GM19463 (cell line): Measurements from ENCODE around the gene FAM83C.

ENCODE experiments used
- ATAC-seq: cut with Tn5 transposase; IDR thresholded peaks from one replicate; pipeline ENCODE4 v1.9.1; 2021; ENCODE audit warnings: mild to moderate bottlenecking, moderate library complexity; ENCODE audit not compliant: unreplicated experiment

FAM83C gene

DNA sequence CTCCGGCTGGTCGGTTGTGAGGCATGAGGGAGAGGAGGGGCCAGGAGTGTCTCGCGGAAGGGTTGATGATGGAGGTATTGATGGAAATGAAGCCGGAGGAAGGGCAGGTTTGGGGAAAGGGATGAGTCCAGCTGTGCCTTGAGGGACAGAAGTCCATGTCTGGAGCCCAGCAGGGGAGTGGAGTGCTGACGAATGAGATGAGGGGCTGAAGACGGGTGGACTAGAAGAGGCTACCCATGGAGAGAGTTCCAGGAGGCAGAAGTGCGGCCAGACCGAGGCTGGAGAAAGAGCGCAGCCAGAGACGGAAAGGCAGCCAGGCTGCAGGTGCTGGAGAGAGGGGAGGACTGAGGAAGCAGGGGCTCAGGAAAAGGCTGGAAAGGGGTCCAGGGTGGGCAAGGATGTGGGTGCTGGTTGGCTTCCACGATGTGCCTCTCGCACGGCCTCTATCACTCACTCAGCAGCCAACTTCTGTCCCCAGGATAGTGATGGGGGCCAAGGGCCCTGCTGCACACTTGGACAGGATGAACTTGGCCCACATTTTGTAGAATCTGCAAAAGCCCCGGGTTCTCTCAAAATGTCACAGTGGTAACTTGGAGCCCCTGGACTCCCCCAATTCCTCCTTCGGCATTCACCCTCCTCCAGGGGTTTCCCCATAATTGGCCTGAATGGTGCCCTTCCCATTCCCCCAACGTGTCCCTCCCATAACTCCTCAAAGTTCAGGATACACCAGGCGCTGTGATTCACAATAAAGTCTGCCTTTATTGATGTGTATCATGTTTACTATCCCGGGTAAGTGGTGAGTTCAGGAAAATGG lies 7.0 kb downstream of the FAM83C start:
- ATAC-seq = no peak

DNA sequence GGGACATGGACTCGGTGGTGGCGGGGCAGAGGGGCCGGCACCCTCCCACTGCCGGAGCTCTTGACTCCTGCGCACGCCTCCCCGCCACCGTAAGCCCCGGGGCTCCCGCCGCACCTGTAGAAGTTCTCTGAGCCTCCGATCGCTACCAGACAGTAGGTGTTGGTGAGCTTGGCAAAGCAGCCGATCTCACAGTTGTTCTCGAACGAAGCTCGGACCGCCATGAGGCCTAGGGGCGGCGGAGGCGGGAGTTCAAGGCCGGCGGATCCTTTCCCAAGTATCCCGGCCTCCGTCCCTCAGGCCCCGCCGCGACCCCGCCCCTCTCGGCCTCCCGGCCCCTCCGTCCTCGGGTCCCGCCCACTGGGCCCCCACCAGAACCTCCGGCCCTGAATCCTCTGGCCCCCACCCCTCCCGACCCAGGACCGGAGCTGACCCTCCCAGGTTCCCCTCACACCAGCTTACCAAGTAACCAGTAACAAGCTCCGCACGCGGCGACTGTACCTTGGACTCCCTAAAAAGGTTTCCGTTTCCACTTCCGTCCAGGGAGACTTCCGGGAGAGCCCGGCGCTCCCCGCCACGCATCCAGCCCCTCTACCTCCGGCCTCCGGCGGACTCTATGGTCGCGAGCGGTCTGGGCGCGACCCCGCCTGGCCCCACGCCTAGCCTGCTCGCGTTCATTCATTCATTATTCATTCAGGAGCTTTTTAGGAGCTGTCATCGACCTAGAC lies 7.8 kb downstream of the FAM83C start, which contains the start of gene EIF6:
Gene EIF6 (minus strand): TSS at position 506 of the 725 bp plus-strand sequence. CDS start 285 bp downstream, at position 221.
- peak; percentile 77 for ATAC-seq

DNA sequence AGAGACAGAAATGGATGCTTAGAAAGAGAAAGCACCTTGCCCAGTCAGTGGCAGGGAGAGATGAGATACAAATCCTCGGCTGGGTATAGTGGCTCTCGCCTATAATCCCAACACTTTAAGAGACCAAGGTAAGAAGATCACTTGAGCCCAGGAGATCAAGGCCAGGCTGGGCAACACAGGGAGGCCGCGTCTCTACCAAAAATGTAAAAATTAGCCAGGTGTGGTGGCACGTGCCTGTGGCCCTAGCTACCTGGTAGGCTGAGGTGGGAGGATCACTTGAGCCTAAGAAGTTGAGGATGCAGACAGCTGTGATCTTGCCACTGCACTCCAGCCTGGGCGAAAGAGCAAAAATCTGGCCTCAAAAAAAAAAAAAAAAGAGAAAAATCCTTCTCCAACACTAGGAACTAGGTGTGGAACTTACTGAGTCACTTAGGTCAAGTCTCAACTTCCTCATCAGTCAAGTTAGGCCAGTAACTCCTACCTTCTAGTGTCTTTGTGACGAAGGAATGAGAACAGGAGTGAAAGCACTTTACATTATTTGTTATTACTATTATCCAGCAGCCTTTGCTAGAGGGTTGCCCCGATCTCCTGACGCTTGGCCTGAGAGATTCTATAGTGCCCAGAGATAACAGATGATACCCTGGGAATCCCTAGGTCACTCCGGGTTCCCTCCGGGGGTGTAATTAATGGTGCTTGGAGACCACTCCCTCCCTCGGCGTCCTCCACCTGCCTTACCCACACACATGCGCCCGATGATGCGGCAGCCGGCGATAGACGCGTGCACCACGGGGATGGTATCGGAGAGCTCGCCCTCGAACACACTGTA lies 8.6 kb downstream of the FAM83C start:
- no peak for ATAC-seq

DNA sequence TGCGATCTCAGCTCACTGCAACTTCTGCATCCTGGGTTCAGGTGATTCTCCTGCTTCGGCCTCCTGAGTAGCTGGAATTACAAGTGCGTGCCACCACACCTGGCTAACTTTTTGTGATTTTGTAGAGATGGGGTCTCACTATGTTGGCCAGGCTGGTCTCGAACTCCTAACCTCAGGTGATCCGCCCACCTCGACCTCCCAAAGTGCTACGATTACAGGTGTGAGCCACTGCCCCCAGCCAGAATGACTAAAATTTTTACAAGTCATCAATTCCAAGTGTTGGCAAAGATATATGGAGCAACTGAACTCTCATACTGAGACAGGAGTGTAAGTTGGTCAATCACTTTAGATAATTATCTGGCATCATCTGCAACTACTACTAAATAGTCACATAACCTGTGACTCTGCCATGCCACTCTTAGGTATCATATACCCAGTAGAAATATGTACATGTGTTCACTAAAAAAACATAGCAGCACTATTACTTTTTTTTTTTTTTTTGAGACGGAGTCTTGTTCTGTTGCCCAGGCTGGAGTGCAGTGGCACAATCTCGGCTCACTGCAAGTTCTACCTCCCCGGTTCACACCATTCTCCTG lies 10.6 kb downstream of the FAM83C start:
- ATAC-seq = no peak

DNA sequence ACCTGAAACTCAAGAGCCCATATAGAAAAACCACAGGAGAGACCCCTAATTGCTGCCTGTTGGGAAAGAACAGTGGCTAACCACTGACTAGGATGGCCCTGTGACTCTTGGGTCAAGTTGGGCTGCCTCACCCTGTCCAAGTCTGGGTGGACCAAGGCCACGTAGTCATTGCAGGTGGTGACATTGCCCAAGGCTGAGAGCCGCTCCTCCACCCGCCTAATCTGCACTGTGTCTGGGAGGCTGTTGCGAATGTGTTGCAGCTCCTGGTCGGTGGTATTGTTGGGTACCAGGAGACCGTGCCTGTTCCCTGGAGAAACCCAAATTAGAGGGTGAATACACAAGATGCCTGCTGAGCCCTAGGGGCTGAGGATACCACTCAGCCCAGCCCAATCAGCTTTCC lies 11.7 kb downstream of the FAM83C start:
- no peak for ATAC-seq

DNA sequence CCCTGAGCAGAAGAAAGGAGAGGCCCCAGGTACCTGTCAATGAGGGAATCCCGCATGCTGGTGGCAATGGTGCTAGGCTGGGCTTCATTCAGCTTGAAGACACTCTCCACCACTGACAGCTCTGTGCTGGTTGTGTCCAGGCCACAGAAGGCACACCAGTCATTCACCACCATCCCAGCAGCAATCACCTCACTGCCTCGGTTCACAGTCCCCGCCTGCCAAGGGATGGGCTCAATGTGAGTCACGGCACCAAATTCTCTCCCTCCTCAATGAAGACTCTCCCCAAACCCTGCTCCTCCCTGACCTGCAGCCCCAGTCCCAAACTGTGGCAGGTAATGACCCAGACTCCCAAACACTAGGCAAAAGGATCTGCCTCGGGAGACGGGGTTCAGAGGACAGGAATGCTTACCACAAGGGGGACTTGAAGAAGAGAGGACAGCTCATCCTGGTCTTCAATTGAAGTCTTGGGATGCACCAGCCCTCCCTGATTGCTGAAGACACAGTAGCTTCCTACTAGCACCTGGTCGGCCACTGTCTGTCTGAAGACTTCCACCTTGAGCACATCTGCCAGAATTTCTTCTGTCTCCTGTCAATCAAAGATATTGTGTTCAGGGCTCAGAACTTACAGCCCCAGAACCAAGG lies 12.6 kb downstream of the FAM83C start:
- no peak for ATAC-seq

DNA sequence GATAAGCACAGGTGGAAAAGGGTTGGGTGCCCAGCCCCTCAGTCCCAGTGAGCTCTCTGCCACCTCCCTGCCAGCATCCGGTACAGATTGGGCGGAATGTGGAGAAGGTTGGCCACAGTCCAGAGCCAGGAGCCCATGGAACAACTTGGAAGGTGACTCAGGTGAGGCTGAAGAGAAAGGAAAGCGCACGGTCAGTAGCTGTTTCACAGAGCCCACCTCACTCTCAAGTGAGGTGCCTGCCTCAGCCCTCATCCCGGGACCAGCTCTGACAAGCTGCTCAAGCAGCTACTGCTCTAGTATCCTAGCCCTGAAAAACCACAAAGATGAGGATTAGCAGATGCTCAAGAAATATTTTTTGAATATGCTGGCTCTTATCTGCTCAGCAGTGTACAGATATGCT lies 13.2 kb downstream of the FAM83C start:
- no peak for ATAC-seq

DNA sequence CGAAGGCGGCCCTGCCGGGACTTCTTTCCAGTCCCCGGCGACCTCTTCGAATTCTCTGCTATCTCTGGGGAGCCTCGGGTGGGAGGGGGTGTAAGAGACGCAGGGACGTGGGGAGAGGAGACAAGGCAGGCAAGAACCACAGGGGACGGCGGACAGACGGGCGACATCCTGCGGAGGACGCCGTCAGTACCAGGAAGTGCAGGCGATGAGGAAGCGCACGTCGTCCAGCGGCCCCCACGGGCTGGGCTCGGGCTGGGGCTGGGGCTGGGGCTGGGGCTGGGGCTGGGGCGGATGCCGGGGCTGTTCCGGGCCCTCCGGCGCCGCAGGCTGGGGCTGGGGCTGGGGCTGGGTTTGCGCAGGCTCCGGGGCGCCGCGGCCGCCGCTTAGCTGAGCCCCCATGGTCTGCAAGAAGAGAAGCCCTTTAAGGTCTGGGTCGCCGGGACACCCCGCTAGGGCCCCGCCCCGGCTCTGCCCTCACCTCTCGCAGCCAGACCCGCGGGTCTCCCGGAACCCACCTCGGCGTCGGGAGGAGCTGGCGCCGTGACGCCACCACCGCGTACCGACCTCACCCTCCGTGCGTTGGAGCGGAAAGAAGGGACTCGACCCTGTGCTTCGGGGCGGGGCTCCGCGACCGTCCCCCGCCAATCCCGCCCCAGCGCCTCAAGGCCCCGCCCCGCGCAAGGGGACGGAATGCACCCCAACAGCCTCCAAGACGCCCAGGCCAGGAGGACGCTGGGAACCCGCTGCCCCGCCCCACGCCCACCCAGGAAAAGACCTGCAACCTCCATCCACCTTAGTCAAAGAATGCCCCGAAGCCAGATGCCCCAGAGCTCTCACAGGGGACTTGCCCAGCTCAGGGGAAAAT lies 14.5 kb downstream of the FAM83C start, which contains the start of gene MMP24OS:
Gene MMP24OS (minus strand): TSS at position 592 of the 865 bp plus-strand sequence. CDS start 193 bp downstream, at position 399.
- peak; percentile 83 for ATAC-seq

DNA sequence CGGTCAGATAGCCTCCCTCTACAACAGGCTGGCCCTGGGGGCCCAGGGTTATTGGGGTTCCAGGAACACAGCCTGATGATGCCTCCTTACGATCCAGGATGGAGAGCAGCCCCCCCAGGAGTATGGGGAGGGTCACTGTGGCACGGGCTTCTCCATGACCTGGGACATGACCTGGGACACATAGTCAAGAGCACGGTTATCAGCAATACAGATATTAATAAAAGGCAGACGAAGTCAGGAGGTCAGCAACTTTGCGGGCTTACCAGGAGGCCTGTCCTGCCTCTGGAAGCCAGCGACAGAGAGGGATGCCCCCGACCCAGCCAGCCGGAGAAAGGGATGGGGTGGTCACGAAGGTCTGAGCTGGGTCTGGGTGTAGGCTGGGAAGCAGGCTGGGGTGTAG lies 15.1 kb downstream of the FAM83C start:
- ATAC-seq = no peak

DNA sequence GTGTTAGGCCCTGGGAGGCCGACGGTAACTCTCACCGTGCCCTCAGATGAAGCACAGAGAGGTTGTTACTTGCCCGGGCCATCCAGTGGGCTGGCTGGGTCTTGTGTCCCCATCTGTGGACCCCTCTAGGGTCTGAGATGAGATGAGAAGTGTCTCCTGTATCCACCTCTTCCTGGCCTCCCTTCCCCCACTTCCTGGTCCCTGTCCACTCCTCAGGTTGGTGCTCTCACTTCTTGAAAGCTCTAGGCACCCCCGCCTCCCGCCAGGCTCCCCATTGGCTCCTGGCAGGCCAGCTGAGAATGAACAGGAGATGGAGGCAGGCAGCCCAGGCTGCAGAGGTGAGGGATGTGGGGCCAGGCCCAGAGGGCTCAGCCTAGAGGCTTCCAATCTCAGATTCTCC lies 15.8 kb downstream of the FAM83C start:
- no peak for ATAC-seq

DNA sequence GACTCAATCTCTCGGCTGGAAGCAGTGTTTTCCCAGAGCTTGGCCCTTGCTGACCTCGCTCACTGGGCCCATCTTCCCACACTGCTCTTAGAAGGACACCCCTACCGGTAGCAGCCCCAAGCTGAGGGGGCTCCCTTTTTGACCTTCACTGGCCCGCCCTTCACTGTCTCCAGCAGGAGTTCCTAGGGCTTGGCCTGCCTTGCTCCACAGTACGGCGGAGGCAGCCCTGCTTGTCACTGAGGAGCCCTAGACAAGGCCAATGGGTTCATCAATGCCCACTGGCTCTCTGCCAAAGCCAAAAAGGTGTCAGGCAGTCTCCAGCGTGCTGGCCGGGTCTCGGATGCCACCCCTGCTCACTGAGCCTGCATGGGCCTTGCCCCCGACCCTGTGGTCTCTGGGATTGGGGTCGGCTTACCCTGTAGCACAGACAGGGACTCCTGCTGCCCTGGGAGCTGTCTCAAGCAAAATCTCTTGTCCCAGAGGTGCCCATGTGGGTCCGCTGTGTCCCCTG lies 16.4 kb downstream of the FAM83C start:
- no peak for ATAC-seq

DNA sequence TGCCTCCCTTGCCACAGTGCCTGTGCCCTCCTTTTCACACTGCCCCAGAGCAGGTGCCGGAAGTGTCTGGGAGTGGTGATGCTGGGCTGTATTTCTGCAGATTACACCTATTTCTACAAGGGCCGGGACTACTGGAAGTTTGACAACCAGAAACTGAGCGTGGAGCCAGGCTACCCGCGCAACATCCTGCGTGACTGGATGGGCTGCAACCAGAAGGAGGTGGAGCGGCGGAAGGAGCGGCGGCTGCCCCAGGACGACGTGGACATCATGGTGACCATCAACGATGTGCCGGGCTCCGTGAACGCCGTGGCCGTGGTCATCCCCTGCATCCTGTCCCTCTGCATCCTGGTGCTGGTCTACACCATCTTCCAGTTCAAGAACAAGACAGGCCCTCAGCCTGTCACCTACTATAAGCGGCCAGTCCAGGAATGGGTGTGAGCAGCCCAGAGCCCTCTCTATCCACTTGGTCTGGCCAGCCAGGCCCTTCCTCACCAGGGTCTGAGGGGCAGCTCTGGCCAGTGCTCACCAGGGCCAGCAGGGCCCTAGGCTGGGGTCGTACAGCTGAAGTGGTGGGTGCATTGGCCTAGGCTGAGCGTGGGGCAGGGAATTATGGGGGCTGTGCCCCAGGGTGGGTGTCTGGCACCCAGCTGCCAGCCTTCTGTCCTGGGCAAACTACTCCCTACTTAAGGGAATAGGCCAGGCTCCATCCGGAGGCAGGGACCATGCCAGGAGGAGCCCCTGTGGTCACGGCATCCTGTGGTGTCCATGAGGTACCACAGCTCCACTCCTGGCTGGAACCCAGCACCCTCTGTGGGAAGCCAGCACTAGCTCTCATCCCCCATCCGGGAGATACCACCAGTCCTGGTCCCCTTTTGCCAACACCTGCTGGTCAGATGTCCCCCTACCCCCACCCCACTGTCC lies 17.8 kb downstream of the FAM83C start:
- ATAC-seq = no peak

DNA sequence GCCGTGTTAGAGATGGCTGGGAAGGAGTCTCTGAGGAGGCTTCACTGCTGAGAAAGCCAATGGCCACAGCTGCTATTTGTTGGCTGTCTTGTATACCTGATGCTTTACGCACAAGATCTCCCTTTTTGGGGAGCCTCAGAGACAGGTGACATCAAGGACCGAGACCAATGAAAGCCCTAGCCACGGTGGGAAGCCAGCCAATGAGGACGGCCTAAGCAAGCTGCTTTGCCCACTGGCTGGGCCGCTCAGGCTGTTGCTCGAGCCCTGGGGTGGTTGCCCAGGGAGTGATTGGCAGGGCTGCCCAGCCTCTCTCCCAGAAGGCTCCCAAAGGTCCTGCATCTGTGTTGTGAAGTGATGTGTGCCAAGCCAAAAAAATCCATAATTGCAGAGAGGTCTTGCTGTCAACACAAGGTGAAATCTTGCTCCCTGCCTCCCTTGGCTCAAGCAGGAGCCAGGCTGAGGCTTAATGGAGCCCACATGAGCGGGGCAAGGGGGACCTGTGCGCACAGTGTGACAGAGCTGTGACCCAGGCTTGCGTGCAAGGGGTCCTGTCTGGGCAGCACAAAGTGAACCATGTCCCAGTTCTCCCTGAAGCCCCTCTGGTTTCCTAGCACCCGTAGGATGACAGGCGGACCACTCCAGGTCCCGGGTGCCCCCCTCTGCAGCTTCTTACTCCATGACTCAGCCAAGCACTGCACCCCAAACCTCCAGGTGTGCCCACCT lies 18.6 kb downstream of the FAM83C start:
- no peak for ATAC-seq

DNA sequence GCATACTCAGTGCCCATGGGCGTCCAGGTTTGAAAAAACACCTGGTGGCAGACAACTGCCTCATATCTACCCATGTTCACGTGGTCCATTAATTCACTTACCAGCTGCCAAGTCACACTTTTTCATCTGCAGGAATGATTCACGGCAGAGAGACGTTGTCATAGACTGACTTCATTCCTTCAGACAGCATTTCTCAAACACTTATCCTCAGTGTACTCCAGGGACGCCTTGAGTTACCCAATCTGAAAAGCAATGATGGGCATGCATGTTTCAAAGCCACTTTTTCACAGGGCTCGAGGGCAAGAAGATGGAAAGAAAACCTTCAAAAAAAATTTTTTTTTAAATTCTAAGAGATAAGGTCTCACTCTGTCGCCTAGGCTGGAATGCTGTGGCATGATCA lies 20.3 kb downstream of the FAM83C start:
- no peak for ATAC-seq

DNA sequence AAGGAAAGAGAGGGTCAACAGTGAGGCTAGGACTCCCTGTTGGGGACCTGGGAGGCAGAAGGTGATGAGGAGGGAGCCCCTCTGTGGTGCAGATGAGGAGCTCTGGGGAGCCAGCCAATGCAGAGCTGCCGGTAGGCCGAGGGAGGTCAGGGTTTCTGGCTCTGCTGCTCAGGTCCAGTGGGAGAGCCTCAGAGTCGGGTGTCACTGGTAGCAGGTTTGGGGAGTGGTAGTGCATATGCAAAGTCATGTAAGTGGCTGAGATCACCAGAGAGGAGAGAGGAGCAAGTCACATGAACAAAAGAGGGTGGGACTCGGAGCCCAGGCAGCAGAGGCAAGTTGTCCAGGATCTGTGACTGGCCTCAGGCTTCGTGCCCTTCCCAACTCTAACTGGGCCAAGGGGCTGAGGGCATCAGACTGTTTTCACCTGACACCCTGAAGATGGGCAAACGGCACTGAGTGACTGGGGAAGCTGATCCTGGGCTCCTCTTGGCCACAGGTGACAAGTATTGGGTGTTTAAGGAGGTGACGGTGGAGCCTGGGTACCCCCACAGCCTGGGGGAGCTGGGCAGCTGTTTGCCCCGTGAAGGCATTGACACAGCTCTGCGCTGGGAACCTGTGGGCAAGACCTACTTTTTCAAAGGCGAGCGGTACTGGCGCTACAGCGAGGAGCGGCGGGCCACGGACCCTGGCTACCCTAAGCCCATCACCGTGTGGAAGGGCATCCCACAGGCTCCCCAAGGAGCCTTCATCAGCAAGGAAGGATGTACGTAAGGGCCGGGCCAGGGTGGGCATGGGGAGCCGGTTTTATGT lies 20.9 kb downstream of the FAM83C start:
- ATAC-seq = no peak

DNA sequence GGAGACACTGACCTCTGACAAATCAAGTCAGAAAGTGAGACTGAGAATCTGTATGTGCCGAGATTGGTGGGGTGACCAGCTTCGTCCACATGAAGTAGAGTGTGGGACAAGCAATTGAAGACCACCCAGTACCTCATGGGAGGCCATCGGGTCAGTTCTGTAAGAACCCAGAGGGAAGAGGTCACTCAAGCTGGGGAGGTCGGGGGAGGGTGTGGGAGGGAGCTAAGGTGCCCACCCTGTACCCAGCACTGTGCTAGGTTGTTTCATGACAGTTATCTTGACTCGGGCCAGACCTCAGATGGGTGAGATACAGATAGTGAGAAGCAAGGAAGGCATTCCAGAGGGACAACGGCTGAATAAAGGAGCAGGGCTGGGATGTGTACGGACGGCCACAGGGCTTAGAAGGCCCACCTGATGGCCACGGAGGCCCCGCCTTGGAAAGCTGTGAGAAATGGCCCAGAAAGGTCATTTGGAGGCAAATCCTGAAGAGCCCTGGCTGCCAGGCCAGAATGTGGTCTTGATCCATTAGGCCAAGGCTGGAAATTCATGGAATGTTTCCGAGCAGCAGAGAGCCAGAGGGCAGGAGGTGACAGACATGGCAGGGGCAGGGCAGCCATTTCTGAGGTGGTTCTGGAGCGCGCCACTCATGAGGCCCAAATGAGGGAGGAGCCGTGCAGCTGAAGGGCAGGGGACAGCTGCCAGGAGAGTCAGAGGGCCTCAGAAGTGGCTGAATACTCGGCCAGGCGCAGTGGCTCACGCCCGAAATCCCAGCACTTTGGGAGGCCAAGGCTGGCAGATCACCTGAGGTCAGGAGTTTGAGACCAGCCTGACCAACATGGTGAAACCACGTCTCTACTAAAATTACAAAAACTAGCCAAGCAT lies 22.0 kb downstream of the FAM83C start:
- no peak for ATAC-seq
